ENCODE data around the gene ADD2.
A peak's percentile ranks its signal among the peaks of the same experiment; 100 is the strongest.

ADD2 gene

DNA sequence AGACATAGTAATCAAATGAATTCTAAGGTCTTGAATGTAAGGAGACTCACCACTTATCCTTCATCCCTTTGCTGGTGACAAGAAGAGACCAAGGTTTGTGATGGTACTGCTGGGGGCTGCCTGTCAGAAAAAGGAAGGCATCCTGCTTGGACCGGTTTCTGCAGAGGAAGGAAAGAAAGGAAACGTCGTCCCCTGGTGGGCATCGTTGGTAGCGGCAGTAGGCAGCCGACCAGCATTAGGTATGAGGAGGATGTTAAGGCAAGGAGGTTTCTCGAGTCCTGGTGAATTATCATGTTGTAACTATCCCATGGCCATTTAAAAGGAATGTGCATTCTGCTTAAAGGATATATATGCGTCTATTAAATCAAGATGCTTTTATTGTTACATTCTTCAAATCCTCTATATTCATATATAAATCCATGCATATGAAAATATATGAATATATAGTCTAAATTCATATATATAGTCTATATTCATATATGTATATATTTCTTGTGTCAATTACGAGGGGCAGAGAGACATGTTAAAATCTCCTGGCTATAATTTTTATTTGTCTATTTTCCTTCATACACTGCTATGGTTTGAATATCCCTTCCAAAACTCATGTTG, 120.0 kb downstream of the ADD2 start:
- peak; percentile 66 to 70 for DNase-seq (ENCODE audit: low read depth in 2 of 2)
- H3K4me3 ChIP-seq (replicated peaks in 1 of 2; ENCODE audit: low read depth in 2 of 2, low read length in 2 of 2): no peak overlapping the region
- TF ChIP-seq, protein P1, sequence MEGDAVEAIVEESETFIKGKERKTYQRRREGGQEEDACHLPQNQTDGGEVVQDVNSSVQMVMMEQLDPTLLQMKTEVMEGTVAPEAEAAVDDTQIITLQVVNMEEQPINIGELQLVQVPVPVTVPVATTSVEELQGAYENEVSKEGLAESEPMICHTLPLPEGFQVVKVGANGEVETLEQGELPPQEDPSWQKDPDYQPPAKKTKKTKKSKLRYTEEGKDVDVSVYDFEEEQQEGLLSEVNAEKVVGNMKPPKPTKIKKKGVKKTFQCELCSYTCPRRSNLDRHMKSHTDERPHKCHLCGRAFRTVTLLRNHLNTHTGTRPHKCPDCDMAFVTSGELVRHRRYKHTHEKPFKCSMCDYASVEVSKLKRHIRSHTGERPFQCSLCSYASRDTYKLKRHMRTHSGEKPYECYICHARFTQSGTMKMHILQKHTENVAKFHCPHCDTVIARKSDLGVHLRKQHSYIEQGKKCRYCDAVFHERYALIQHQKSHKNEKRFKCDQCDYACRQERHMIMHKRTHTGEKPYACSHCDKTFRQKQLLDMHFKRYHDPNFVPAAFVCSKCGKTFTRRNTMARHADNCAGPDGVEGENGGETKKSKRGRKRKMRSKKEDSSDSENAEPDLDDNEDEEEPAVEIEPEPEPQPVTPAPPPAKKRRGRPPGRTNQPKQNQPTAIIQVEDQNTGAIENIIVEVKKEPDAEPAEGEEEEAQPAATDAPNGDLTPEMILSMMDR (IDR thresholded peaks at IDR 0.05; ENCODE audit: low read depth, low read length): peak; percentile 100

DNA sequence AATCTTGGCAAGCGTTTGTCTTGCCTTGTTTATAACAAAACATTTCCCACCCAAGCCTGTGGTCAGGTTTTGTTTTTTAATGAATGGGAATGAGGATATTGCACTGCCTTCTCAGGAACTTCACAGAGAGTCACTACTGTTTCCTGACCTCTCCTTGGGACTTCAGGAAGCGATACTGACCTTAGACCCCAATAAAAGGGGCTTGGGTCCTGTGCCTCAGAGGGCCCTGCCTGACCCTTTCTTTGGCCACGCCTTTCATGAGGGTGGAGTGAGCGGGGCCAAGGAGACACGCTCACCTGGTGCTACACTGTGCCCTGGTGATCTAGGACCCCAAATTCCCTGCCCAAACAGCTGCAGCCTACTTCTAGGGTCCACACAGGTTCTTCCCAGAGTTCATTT, 121.6 kb downstream of the ADD2 start:
- TF ChIP-seq, protein P1 (IDR thresholded peaks at IDR 0.05; ENCODE audit: low read depth, low read length): no peak
- H3K4me3 ChIP-seq (replicated peaks in 1 of 2; ENCODE audit: low read depth in 2 of 2, low read length in 2 of 2): no peak overlapping the region

DNA sequence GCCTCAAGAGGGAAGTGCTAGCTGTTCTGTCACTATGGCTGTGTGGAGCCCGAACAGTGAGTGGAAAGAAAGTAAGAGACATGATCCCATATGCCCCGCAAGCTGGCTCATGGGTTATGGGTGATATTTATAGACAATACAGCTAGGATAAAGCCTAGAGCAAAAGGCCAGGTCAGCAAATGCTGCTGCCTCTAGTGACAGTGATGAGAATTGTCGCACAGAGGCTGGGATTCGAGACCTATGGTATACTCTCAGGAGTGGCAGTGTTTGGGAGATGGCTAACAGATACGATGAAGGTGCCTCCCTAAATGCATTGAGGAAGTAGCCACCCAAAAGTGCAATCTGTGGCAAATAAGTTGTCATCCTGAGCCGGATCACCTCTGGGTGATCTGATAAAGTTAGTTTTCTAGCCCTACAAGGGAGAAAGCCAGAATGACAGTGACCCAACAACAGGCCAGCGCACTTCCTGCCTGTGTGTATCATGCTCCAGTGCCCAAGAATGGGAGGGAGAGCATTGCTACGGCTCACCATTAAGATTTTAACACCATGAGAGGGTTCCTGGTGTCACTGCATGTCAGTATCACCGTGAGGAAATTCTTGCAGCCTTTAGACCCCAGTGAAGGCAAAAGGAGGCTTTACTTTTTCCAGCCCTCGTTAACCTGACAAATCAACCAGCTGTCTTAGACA, 122.1 kb downstream of the ADD2 start:
- TF ChIP-seq, protein P1 (IDR thresholded peaks at IDR 0.05; ENCODE audit: low read depth, low read length): no peak
- no peak for DNase-seq (ENCODE audit: low read depth in 2 of 2)
- no peak overlapping the region for H3K4me3 ChIP-seq (replicated peaks in 1 of 2; ENCODE audit: low read depth in 2 of 2, low read length in 2 of 2)

More for the DNA sequence above, 121.6 kb downstream of the ADD2 start:
- DNase-seq (ENCODE audit: low read depth in 2 of 2): no peak

DNA sequence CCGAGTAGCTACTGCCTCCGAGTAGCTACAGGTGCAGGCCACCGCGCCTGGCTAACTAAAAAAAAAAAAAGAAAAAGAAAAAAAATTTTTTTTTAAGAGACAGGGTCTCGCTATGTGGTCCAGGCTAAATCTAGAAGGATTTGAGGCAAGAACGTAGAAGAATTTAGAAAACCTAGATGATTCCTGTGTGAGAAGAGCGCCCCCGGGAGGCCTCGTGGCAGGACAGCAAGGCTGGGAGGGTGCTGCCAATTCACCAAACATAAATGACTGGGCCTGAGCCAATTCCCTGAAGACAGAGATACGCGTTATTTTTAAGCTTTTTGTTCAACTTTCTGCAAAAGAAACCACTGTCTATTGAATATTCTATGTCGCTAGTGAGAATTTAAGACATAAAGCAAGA, 124.3 kb downstream of the ADD2 start:
- no peak overlapping the region for H3K4me3 ChIP-seq (replicated peaks in 1 of 2; ENCODE audit: low read depth in 2 of 2, low read length in 2 of 2)
- TF ChIP-seq, protein P1 (IDR thresholded peaks at IDR 0.05; ENCODE audit: low read depth, low read length): peak; percentile 38
- peak in 1 of 2 donors; percentile 13 for DNase-seq (ENCODE audit: low read depth in 2 of 2)

DNA sequence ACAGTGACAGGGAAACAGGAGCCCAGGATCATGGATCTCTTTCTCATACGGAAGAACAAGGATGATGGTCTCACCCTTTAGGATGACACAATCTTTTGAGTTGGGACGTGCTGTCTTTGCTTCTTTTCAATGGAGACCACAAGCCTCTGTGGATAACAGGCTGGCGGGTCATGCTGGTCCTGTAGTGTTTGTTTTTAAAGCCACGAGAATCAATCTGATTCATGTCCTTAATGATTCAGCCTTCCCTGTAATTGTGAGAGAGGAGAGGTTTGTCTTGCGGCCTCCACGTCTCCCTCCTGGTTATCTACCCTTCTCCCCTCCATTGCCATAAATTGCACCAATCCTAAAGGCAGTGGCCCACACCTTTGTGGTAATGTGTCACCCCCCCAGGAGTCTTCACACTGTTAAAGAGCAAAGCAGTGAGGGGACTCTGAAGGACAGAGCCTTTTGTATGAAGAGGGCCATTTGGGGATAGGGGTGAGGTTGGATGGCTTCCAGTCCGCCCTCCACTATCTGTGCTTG, 126.7 kb downstream of the ADD2 start:
- H3K4me3 ChIP-seq (replicated peaks in 1 of 2; ENCODE audit: low read depth in 2 of 2, low read length in 2 of 2): no peak overlapping the region

DNA sequence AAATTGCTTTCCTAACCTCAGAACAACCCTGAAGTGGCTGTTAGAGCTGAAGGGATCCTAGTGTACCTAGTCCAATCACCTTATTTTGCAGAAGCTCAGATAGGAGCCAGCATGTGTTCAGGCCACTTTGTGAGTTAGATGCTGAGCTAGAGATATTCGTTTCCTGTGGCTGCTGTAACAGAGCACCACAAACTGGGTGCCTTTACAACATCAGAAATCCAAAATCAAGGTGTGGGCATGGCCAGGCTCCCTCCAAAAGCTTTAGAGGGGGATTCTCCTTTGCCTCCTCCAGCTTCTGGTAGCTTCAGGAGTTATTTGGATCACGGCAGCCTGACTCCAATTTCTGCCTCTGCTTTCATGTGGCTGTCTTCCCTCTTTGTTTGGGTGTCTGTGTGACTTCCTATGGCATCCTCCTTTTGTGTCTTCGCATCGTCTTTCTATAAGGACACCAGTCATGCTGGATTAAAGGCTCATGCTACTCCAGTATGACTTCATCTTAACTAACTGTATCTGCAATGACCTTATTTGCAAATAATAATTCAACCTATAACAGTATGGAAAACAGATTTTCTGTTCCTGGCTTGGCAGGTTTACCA, 128.1 kb downstream of the ADD2 start:
- no peak for DNase-seq (ENCODE audit: low read depth in 2 of 2)
- TF ChIP-seq, protein P1 (IDR thresholded peaks at IDR 0.05; ENCODE audit: low read depth, low read length): no peak
- H3K4me3 ChIP-seq (replicated peaks in 1 of 2; ENCODE audit: low read depth in 2 of 2, low read length in 2 of 2): no peak overlapping the region

More for the DNA sequence above, 126.7 kb downstream of the ADD2 start:
- TF ChIP-seq, protein P1 (IDR thresholded peaks at IDR 0.05; ENCODE audit: low read depth, low read length): no peak
- peak in 1 of 2 donors; percentile 19 for DNase-seq (ENCODE audit: low read depth in 2 of 2)

Data from cardiac fibroblast (primary cell).